HG03045 (cell line): ENCODE data around the gene PRMT1.

Experiments
- ATAC-seq: cut with Tn5 transposase; IDR thresholded peaks from one replicate; pipeline ENCODE4 v1.9.1; 2021; ENCODE audit warnings: mild to moderate bottlenecking, moderate library complexity; ENCODE audit not compliant: unreplicated experiment

PRMT1 gene

GRCh38 chr19:49687566-49688316, 10.7 kb downstream of the PRMT1 start:
- ATAC-seq: no peak

DNA sequence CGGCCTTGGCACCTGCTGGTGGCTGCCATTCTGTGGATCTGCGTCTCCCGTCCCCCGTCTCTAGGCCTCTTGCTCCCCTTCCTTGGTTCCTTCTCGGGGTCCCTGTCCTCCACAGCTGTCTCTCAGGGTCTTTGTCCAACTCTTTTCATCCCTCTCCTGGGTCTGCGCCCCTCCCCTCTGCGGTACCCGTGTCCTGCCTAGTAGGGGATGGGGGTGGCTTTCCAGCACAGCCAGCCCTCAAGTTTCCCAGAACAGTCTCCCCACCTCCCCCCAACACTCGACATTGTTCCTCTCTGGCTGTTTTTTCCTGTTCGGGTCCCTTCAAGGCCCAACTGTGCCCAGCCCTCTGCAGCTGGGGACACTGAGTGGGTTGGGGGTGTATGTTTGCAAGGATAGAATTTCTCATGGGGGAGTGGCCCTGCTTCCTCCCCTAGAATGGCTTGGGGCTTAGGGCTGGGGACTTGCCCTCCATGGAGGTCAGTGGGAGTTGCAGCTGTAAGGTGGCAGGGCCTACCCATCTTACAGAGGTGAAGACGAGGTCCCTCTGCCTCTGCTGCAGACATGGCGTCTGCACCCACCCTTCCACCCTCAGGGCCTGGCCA, 11.6 kb downstream of the PRMT1 start:
- no peak for ATAC-seq

DNA sequence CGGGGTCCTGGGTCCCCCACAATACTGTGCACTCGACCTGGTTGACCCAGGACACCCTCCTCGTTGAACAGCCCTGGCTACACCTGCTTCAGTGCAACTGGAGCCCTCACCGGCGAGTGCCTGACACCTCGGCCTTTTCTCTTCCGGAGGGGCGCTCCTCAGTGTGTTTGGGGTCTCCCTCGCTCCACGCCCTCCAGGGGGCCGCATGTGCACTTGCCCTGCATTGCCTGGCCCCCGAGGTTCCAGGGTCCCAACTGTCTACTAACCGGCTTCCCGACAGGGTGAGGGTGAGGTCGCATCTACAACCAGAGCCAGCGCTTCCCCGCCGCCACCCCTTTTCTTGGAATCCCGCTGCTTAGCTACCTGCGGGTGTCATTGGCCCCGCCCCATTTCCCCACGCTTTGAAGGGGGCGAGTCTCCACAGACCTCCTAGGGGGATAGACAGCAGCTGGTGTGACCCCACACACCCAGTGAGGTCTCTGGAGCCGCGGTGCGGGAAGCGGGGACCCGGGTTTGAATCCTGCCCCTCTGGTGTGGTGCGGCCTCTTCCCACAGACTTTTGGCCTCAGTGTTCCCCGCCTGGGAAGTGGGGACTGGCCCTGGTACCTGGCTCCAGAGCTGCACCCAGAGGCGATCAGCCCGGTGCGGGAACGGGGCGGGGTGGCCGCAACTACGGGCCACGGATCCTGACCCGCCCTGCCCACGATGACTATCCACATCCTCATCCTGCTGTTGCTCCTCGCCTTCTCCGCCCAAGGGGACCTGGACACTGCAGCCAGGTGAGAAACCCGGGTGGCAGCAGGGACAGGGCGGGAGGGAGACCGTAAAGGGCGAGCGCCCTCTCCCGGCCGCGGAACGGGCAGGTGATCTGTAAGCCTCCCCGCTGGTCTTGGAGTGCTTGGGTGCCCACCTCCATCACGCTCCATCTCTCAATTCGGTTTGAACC, 12.3 kb downstream of the PRMT1 start, which contains the start of gene ADM5:
Gene ADM5 (plus strand): TSS at position 462 of the 946 bp plus-strand sequence. CDS start 244 bp downstream, at position 706.
- no peak for ATAC-seq

- ATAC-seq: no peak
Observed at GRCh38 chr19:49690079-49690655, 13.1 kb downstream of the PRMT1 start.

- no peak for ATAC-seq
Observed at GRCh38 chr19:49690656-49691242, 13.7 kb downstream of the PRMT1 start, which contains the start of gene CPT1C. TSS of gene CPT1C (plus strand) at chr19:49691116. CDS start at chr19:49692253, 1,137 bp downstream.

DNA sequence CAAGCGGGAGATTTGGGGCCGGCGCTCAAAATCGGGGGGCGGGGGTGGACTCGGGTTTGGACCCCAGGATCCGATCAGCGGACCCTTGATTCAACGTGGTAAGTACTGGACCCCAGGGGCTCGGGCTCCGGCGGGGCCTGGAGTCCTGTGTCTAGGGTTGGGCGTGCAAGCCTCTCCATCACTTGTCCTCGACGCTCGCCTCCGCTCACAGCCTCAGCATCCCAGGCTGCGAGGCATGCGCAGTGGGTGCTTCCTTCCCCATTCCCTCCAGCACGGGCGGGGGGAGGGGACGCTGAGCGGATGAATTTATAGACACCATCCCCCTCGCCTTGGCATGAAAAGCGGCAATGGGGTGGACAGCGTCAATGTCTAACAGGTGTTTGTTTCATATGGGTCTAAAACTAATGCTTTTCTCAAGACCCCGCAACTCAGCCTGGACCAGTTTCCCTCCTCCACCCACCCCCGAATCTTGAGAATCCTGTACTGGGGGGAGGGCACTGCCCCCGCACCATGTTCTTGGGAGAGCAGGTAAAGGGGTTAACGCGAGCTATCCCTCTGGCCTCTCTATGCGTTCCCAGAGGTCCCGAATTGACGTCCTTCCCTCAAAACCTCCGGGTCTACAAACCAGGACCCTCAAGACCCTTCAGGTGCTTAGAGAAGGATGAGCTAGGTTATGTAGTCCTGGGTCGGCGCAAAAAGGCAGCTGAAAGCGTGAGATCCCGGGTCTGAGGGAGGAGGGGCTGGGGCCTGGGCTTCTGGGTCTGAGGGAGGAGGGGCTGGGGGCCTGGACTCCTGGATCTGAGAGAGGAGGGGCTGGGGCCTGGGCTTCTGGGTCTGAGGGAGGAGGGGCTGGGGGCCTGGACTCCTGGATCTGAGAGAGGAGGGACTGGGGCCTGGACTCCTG, 14.4 kb downstream of the PRMT1 start:
- ATAC-seq: no peak

- ATAC-seq: no peak
Observed at GRCh38 chr19:49692147-49692506, 15.1 kb downstream of the PRMT1 start.

DNA sequence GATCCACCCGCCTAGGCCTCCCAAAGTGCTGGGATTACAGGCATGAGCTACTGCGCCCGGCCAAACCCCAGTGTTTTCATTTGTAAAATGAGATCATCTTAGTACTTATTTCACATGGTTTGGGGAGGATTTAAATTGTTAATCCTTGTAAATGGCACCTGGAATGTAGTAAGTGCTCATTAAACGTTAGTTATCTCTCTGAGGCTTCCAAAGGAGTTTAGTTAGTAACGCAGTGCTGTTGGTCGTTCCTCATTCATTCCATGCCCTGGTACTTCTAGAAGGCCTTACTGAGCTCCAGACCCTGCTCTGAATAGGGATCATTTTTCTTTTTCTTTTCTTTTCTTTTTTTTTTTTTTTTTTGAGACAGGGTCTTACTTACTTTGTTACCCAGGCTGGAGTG, 19.0 kb downstream of the PRMT1 start:
- no peak for ATAC-seq

DNA sequence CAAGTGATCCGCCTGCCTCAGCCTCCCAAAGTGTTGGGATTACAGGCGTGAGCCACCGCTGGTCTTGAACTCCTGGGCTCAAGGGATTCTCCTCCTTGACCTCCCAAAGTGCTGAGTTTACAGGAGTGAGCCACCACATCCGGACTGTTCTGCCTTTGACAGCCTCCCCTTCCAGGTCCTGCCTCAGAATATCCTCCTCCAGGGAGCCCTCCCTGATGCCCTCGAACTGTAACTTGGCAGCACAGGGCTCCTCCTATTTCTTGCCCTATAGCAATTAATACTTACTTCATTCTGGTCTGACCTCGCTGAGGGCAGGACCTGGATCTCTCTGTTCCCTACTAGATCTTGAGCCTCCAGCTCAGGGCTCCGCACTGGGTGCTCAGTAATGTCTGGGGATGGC, 19.8 kb downstream of the PRMT1 start:
- ATAC-seq: no peak

- no peak for ATAC-seq
Observed at GRCh38 chr19:49699364-49699763, 22.3 kb downstream of the PRMT1 start.

- no peak for ATAC-seq
Observed at GRCh38 chr19:49700563-49700962, 23.5 kb downstream of the PRMT1 start.

DNA sequence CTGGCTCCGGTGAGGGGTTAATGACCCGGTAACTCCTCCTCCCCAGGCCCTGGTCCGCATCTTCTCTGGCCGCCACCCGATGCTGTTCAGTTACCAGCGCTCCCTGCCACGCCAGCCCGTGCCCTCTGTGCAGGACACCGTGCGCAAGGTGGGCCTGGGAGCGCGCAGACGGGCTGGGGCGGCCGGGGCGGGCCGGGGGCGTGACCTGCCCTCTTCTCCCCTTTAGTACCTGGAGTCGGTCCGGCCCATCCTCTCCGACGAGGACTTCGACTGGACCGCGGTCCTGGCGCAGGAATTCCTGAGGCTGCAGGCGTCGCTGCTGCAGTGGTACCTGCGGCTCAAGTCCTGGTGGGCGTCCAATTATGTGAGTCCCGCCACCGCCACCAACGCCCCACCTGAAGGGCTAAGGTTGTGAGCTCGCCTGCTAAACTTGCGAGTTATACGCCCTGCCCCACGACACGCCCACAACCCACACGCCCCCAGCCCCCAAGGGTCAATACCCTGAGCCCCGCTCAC, 24.3 kb downstream of the PRMT1 start:
- no peak for ATAC-seq

DNA sequence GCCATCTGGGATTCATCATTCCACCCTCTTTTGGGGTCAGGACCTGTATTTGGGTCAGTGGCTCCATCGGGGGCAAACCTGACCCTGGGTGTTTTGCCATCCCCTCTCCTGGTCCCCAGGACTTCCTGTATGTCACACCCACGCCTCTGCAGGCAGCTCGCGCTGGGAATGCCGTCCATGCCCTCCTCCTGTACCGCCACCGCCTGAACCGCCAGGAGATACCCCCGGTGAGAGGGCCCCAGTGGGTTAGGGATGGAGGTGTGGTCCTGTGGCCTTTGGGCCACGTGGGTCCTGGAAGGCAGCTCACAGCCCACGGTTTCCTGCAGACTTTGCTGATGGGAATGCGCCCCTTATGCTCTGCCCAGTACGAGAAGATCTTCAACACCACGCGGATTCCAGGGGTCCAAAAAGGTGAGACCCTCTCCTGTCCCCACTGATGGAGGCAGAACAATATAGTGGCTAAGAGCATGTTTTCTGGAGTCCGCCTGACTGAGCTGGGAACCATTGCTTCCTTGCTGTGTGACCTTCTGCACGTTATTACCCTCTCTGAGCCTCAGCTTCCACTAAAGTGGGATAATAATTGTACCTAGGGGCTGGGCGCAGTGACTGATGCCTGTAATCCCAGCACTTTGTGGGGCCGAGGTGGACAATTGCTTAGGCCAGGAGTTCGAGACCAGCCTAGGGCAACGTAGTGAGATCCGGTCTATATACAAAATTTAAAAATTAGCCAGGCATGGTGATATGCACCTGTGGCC, 28.0 kb downstream of the PRMT1 start:
- no peak for ATAC-seq

DNA sequence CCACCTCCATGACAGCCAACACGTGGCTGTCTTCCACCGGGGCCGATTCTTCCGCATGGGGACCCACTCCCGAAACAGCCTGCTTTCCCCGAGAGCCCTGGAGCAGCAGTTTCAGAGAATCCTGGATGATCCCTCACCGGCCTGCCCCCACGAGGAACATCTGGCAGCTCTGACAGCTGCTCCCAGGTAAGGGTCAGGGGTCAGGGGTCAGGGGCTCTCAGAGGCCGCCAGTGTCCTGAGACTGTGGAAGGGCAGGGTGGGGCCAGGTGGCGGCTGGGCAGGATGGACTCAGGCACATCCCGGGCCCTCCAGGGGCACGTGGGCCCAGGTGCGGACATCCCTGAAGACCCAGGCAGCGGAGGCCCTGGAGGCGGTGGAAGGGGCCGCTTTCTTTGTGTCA, 28.8 kb downstream of the PRMT1 start:
- ATAC-seq: no peak

DNA sequence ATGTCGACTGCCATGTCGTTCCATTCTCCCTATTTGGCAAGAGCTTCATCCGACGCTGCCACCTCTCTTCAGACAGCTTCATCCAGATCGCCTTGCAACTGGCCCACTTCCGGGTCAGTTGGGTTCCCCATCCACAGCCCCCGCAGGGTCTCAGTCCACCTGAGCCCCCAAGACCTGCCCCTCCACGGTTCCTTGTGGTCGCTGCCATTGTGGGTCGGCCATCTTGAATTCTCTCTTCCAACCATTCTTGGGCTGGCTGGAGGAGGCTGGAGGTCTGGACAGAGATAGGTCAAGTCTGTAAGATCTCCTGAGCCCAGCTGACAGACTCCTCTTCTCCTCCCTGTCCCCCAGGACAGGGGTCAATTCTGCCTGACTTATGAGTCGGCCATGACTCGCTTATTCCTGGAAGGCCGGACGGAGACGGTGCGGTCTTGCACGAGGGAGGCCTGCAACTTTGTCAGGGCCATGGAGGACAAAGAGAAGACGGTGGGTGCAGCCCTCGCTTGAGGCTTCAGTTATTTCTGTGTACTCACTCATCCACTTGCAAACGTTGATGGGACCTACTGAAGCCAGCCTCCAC, 33.4 kb downstream of the PRMT1 start:
- no peak for ATAC-seq

- no peak for ATAC-seq
Observed at GRCh38 chr19:49712397-49712859, 35.4 kb downstream of the PRMT1 start.

- no peak for ATAC-seq
Observed at GRCh38 chr19:49713236-49713845, 36.3 kb downstream of the PRMT1 start.

GRCh38 chr19:49716154-49716553, 39.1 kb downstream of the PRMT1 start:
- ATAC-seq: no peak
